ENCODE results near the gene SLMAP.

Gene SLMAP

DNA sequence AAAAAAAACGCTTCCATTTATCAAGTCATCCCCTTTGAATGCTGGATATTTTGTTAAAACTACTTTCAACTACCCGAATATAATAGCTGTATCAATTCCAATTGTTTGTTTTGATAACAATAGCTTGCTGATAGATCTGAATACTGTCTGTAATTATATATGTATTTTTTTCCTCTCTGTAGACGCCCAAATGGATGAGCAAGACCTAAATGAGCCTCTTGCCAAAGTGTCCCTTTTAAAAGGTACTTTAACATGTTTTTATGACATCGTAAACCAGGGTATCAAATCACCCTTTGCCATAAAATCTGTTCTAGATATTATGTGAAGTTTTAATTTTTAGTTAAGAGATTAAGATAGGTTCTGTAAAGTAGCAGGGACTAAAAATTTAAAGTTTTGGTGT lies 140.6 kb downstream of the SLMAP start:
- no peak for DNase-seq

DNA sequence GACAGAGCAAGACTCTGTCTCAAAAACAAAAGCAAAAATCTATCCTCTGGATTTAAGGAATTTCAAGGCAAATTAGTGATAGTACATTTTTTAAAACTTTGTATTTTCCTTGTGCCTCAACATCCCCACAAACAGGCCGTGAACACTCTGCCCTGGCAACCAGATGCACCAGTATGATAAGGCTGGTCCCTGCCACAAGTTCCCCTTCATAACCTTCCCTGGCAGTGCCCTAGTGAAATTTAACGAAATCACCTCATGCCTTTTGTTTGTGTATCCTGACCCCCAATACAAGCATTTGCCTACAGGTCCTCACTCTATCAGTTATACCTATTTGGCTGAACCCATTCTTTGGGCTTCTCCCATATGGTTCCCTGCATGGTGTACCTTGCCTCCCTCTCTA lies 144.7 kb downstream of the SLMAP start:
- DNase-seq: no peak

DNA sequence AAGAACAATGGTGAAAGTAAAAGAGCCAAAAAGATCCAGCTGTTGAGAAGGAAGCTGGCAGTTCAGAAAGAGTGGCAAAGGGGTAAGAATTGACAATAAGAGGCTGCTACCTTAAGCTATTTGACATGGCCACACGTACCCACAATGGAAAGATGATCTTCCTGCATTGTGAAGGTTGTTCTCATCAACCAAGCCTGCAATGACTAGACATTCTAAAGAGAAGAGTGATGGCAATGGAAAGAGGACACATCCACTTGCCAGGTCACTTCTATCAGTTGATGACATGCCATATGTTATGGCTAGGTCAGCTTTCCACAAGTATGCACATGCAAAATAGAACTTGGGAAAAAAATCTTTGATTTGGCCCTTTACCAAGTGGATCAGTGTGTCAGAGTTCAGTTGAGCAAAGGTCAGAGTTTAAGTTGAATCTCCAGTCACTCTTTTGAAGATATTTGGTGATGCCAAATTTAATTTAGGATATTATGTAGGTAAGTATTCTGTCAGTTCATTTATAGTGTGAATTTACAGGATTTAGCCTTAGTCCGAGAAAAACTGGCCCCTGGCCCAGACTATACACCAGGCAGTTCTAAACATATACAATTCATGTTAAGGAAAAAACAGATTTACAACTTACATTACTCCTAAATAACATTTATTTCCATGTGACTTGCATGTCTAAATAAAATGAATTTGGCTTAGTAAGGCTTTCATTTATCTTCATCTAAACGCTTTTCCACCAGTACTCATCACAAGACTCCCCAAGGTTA lies 147.2 kb downstream of the SLMAP start:
- no peak for DNase-seq

DNA sequence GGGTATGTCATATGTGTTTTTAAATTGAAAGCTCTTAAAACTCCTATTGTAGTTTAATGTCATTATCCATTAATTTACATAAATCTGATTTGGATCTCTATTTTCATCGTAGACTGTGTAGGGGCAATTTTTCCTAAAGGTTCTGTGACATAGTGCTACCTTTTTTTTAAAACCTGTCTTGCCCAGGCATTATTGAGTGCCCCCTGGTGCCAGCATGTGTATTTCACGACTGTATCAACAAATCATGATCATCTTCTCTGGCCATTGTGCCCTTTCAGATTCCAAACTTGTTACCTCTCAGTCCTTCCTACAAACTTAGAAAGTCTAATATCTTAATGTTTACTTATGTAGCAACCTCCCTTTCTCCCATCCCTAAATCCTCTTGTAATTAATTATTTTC lies 154.9 kb downstream of the SLMAP start:
- no peak for DNase-seq

DNA sequence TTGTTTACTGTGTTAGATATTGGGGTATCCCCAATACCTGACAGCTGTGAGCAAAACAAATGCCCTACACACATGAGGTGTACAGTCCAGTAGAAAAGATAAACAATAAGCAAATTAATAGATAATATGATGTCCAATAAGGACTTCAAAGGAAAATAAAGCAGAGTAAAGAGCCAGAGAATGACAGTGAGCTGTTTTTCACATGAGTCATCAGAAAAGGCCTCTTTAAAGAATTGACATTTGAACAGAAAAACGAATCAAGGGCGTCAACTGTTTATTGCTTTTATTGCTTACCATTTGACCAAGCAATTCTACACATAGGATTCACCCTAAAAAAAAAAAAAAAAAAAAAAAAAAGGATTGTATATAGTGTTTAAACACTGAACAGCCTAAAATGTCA lies 155.5 kb downstream of the SLMAP start:
- DNase-seq: no peak

DNA sequence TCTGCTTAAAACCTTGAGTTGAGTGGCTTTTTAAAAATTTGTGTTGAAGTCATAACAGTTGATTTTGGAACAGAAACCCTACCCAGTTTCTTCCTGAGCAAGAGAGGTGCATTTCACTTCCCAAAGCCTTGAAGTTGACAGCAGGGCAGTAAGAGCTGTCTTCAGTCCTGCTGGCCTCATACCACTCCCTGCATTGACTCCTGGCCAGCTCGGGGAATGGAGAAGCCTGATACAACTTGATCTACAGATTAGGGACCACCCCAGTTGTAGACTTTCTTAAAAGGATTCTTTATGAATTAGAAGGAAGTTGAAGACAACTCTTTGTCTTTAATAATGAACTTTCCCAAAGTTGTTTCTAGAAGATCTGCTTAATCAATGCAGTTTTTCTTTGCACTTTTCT lies 161.5 kb downstream of the SLMAP start:
- no peak for DNase-seq

DNA sequence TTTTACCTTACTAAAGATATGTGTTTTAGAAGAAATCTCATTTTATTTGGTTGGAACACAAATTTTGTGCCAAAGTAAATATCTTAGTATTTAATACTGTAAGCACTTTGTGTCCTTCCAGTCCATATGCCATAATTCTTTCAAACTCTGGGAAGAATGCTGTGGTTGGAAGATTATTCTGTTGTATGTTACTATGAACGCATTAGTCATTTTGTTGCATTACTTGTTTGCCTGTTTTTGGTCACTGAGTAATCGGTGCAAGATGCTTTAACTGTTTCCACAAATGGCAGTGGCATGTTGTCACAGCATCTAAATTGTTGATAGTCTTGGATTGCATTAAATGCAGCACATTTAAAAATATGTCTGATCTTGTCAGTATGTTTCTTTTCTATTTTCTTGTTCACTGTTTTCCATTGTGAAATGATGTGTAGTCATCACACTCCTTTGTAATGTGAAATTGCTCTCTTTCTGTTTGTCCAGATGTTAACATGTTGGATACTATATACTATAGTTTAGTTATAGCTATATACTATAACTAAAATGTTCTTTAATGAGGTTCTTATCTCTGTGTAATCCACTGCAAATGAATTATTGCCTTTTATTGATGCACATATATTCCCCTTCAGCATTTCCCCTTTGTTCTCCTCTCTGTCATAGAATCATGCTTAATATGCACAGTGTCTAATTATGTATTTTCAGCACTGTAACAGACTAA lies 162.2 kb downstream of the SLMAP start:
- DNase-seq: no peak

DNA sequence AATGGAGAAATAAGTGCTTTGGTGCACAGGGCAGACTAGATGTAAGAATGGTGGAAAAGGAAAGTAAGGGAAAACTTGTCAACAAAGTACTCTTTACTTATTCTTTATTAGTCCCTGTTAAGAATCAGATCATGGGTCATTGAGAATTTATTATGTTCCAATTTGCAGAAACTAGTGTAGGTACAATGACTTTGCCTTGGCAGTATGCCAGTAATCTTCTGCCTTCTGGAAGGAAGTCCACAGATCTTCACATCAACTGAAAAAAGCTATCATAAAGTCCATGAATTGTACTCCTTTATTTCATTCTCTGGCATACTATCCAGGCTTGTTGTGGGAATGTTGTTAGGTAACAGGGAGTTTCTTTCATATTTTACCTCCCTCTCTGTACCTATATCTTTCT lies 163.9 kb downstream of the SLMAP start:
- DNase-seq: no peak

DNA sequence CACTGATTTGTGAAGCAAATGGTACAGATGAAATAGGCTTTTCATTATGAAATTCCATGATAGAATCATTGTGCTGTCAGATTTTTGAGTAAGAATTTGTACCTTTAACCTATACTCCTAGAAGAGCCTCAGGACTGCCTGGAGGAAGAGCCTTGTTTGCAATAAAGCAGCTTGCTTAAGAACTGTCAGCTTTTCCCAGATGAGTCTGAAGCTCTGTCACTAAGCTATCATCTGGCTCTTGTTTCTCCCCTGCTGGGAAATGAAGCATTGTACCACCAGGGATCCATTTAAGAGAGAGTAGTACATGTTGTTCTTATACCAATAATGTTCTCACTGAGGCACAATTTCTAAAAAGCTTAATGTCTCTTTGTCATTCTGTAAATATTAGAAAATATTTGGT lies 167.0 kb downstream of the SLMAP start:
- DNase-seq: no peak

DNA sequence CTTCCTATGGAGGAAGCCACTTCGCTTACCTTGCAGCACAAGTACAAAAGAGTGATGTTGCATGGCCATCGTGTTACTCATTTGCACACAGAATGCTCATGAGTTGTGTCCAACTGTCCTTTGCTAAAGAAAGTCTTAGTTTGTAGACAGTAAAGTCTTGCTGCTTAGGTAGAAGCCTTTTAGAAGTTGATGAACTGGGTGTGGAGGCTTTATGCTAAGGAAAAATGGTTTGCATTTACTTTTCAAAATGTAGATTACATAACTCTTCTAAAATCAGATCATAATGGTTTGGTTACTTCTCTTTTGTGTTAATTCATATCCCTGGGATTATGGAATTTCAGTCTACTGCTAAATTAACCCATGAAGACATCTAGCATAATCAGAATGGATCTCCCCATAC lies 167.6 kb downstream of the SLMAP start:
- no peak for DNase-seq

DNA sequence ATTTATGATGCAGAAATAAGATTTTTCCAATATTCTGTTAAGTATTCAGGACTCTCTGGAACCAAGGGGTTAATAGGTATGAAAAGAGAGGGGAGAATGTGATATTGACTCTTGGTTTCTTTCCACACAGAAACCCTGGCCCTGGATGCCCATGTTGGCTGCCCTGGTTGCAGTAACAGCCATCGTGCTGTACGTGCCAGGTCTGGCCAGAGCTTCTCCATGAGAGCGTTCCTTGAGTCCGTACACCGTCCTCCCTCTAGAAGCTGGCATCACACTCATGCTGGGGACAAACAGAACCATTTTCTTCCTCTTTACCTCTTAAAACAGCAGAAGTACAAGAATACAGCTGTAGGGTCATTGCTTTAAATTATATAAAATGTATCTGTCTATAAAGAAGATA lies 171.1 kb downstream of the SLMAP start:
- no peak for DNase-seq

DNA sequence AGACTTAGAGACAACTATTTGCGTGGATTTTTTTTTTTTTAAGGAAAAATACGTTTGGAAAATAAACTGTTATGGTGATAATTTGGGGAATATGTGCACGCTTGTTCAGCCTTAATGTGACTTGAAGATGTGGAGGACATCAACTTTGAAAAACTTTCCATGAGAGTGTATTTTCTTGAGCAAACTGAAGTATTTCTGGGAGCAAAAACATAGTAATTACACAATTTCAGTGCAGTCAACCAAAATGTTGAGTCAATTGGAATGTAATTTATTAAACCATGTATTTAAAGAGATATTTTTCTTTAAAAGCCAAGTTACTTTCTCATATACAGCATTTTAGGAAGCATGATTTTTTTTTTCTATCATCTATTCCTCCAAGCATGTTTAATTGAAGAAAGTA lies 171.8 kb downstream of the SLMAP start:
- DNase-seq: no peak

DNA sequence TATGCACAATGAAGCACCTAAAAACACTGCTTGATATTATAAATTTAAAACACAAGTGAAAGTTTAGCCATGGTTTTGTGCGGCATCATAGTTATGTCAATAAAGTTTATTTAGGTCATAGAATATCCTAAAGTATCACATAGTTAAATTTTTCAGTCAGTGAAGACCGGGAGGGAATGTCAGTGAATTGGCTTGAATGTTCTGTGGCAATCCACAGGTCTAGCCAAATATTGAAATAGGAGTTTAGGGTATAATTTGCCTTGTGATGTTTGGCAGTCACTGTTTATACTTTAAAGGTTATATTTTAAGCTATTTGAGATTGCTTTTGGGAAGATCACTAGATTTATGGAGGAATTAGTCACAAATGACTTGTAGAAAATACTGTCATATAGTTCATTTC lies 172.4 kb downstream of the SLMAP start:
- DNase-seq: no peak

DNA sequence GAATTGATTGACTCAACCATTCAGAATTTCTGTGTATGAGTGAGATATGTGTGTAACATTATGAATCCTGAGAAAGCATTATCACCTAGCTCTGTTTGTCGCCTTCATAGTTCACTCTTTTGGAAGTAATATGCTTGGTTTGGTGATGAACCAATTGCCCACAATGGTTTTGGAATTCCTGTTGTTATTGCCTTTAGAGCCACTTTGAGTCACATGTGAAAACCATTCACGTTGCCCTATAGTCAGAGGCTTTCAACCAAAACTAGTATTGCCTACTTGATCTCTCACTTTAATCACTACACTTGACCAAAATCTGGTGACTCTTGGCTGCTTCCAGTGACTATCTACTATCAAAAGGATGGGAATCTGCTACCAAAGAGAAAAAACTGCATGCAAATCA lies 173.9 kb downstream of the SLMAP start:
- no peak for DNase-seq

DNA sequence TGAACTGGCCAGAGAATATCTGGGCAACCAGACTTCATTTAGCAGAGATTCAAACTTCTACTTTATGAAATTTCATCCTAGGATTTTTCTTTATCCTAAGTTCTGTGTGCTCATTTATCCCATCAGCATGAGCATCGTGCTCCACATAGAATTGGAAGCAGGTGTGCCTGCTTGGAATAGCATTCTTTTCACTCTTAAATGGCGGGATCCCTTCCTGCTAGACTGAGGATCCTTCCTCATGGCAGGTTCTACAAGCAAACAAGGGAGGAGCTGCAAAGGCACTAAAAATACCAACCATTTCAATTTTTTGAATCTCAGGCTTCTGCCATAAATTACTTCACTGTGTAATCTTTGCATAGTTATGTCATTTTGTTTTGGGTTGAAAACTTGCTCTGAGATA lies 177.5 kb downstream of the SLMAP start:
- DNase-seq: no peak

DNA sequence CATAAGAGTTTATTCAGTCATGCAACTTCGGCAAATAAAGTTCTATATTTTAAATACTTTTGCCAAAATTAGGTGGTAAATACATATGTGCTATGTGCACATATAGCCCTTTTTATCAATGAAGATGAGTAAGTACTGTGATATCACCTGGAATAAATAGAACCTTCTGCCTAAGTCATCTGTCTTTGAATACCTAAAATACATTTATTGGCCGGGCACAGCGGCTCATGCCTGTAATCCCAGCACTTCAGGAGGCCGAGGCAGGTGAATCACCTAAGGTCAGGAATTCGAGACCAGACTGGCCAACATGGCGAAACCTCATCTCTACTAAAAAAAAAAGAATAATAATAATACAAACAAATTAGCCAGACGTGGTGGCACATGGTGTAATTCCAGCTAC lies 178.3 kb downstream of the SLMAP start:
- no peak for DNase-seq

DNA sequence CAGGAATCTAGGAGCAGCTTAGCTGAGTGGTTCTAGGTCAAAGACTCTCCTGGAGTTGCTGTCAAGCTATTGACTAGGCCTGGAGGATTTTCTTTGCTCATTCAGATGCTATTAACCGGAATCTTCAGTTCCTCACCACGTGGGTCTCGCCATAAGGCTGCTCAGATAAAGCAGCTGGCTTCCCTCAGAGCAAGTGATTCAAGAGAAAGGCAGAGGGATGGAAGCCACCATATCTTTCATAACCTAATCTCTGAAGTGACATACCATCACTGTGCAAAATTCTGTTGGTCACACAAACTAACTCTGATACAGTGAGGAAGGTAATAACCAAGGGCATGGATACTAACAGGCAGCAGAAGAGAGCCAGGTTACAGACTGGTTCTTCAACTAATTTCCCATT lies 179.4 kb downstream of the SLMAP start:
- no peak for DNase-seq

DNA sequence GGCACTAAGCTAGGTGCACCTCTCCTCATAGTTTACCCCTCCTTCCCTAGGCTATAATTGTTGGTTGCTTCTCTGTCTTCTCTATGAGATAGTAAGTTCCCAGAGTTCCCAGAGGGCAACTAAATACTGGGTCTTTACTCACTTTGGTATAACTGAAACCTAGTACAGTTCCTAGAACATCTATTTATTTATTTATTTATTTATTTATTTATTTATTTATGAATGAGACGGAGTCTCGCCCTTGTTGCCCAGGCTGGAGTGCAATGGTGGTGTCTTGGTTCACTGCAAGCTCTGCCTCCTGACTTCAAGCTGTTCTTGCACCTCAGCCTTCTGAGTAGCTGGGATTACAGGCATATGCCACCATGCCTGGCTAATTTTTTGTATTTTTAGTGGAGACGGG lies 181.0 kb downstream of the SLMAP start:
- DNase-seq: no peak

DNA sequence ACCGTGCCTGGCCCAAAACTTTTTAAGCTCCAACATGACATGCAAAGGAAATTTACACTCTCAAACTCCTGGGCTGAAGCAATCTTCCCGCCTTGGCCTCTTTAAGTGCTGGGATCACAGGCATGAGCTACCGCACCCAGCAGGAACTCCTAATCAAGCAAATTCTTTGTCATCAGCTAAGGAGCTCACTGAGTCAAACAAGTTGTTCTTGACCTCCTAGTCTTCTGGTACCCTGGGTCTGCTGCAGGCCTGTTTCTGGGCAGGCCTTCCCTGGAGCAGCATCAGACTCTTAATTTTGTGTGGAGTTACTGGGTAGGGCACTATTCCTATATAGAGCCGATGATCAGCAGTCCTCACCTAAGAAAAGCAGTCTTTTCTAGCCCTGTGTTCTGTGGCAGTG lies 183.7 kb downstream of the SLMAP start:
- no peak for DNase-seq

DNA sequence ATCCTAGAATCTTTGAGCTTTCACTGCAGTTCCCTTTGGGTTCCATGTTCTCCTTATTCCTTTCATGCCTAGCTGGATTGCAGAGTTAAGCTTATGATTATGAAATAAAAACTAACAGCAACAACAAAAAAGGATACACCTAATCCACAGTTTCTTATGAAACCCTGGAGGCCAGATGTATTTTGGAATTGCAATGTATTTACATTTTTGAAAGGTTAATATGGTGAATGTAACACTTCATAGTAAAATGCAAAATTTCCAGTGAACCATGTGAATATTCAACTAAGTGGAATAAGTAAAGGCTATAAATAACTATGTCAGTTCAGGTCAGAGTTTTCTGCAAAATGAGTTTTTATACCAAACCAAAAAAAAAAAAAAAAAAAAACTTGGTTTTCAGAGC lies 186.3 kb downstream of the SLMAP start:
- DNase-seq: no peak

DNA sequence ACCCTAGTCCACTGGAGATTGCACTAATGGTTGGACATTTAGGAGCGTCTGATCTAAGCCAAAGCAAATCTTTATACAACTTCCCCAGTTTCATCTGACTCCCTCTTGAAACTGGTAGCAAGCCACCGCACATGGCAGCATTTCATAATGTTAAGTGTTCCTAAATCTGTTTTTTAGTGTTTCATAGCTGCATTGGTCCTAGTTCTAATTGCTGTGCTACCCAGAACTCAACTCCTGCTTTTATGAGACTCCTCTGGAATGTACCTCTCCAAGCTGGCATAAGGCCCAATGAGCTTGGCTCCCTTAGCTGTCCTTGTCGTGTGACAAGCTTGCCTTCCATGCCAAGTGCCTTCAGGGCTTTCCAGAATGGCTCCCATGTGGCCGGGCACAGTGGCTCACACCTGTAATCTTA lies 186.8 kb downstream of the SLMAP start:
- no peak for DNase-seq

DNA sequence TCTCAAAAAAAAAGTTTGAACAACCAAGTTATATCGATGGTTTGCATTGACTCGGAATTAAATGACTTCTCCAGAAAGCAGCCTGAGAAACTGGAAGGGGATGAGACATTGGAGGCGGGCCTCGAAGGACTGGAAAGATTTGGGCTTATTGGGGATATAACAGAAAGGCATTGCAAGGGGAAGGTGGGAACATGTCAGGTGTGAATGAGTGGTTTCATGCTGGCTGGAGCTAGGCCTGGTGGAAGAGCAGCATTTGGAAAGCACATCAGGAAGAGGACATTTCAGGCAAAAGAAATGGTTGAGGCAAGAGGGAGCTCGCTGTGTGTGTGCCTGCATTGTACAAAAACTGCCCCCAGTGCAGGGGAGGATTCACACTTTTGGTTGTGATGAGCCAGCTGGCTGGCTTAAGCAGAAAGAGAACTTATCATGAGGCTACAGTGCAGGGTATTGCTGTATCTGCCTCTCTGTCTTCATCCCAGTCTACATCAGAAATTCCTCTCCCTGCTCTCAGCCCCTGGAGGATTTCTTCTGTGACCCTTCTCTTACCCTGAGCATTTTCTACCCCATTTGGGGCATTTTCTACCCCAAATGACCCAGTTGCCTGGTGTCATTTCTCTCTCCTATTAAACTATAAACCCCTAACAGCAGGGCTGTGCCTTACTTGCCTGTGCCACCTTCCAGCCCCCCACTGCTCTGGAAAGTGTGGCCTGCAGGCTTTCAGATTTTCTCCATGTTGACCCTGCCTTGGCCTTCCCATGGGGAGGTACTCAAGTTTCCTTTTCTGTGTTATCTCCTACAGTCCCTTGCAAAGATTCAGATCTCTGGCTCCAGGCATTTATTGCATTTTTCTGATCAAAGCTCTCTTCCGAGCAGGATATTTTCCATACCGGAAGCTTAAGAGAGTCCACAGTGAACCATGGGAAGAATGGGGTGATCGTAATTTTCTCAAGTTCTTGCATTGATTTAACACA lies 187.7 kb downstream of the SLMAP start:
- DNase-seq: no peak

DNA sequence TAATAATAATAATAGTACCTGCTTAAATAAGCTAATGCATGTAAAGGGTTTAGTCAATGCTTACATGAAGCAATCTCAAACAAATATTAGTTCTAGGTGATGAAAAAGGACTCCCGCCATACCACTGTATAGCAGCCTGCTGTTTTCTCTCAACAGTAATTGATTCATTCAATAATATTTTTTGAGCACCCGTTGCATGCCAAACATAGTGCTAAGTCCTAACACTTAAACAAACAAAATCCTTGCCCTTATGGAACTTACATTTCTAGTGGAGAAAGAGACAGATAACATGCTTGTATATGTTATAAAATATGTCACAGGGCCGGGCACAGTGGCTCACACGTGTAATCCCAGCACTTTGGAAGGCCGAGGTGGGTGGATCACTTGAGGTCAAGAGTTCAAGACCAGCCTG lies 190.9 kb downstream of the SLMAP start:
- no peak for DNase-seq

All from GOT3 (cell line).